ENCODE measurements around the gene RSPO4. TPM values are rescaled to one million over a fixed set of nuclear protein-coding genes. Genes with fewer than 3 reads are reported as not detected.

Gene RSPO4
- total RNA-seq, 2 donors from 2014 or later, result 3.8 to 7.6 TPM

GRCh38 chr20:961768-962167 lies 40.3 kb downstream of the RSPO4 start:
- no peak overlapping the region for H3K4me3 Mint-ChIP-seq
- no peak overlapping the region for H3K4me3 ChIP-seq (ENCODE audit: low read length)
- H3K9me3 Mint-ChIP-seq, result no peaks in the 10 kb centered on the region
- H3K4me1 Mint-ChIP-seq, result no peaks in the 10 kb centered on the region
- H3K9ac ChIP-seq (ENCODE audit: extremely low read depth, low read length, poor library complexity, severe bottlenecking), result no peak overlapping the region
- H3K4me1 ChIP-seq (ENCODE audit: control insufficient read depth, insufficient read depth, low read length), result no peaks in the 10 kb centered on the region
- H3K27me3 Mint-ChIP-seq (ENCODE audit: insufficient read depth), result no peaks in the 10 kb centered on the region
- H3K9me3 ChIP-seq (ENCODE audit: control insufficient read depth, low read length), result no peaks in the 10 kb centered on the region
- no peak overlapping the region for H3K27ac ChIP-seq (ENCODE audit: low read depth, low read length)
- TF ChIP-seq CTCF (conservative IDR thresholded peaks at IDR 0.05), result no peak
- H3K36me3 ChIP-seq (ENCODE audit: control insufficient read depth, insufficient read depth, low read length), result no peaks in the 10 kb centered on the region
- no peak overlapping the region for H3K27ac Mint-ChIP-seq
- H3K27me3 ChIP-seq (ENCODE audit: control insufficient read depth, insufficient read depth, low read length, poor library complexity, severe bottlenecking), result no peaks in the 10 kb centered on the region
- WGBS, 2 experiments (ENCODE audit: insufficient coverage in 1 of 2, insufficient read length in 1 of 2), result 85 to 95% methylated on average over 2 of the region's 2 CpGs
- no peak for DNase-seq
- H3K36me3 Mint-ChIP-seq (ENCODE audit: low read depth), result no peaks in the 10 kb centered on the region

- H3K4me3 ChIP-seq (ENCODE audit: low read length), result no peak overlapping the region
- TF ChIP-seq CTCF (conservative IDR thresholded peaks at IDR 0.05), result no peak
- DNase-seq, result no peak
- 93 to 95% methylated on average over 5 to 16 of the region's 16 CpGs for WGBS, 2 experiments (ENCODE audit: insufficient coverage in 1 of 2, insufficient read length in 1 of 2)
- H3K36me3 ChIP-seq (ENCODE audit: control insufficient read depth, insufficient read depth, low read length), result no peaks in the 10 kb centered on the region
- H3K36me3 Mint-ChIP-seq (ENCODE audit: low read depth), result no peaks in the 10 kb centered on the region
- H3K4me1 Mint-ChIP-seq, result peaks cover 10% of the 10 kb centered on the region
- no peaks in the 10 kb centered on the region for H3K27me3 ChIP-seq (ENCODE audit: control insufficient read depth, insufficient read depth, low read length, poor library complexity, severe bottlenecking)
- H3K4me3 Mint-ChIP-seq, result no peak overlapping the region
- peaks cover 2% of the 10 kb centered on the region for H3K27me3 Mint-ChIP-seq (ENCODE audit: insufficient read depth)
- H3K4me1 ChIP-seq (ENCODE audit: control insufficient read depth, insufficient read depth, low read length), result no peaks in the 10 kb centered on the region
- H3K27ac Mint-ChIP-seq, result no peak overlapping the region
- H3K9me3 ChIP-seq (ENCODE audit: control insufficient read depth, low read length), result no peaks in the 10 kb centered on the region
- no peak overlapping the region for H3K27ac ChIP-seq (ENCODE audit: low read depth, low read length)
- no peaks in the 10 kb centered on the region for H3K9me3 Mint-ChIP-seq
- no peak overlapping the region for H3K9ac ChIP-seq (ENCODE audit: extremely low read depth, low read length, poor library complexity, severe bottlenecking)
Measured at GRCh38 chr20:959996-960615, 42.0 kb downstream of the RSPO4 start.

- Mint-ChIP-seq H3K4me1 (peaks cover 16% of the 10 kb centered on the region), H3K9me3 (no peaks in the 10 kb centered on the region), H3K27ac (no peak overlapping the region), H3K4me3 (no peak overlapping the region), H3K27me3 (ENCODE audit: insufficient read depth) (peaks cover 2% of the 10 kb centered on the region), H3K36me3 (ENCODE audit: low read depth) (no peaks in the 10 kb centered on the region)
- H3K36me3 ChIP-seq (ENCODE audit: control insufficient read depth, insufficient read depth, low read length), result no peaks in the 10 kb centered on the region
- H3K27ac ChIP-seq (ENCODE audit: low read depth, low read length), result no peak overlapping the region
- no peaks in the 10 kb centered on the region for H3K9me3 ChIP-seq (ENCODE audit: control insufficient read depth, low read length)
- no peak overlapping the region for H3K9ac ChIP-seq (ENCODE audit: extremely low read depth, low read length, poor library complexity, severe bottlenecking)
- TF ChIP-seq CTCF (conservative IDR thresholded peaks at IDR 0.05), result peak; percentile 31
- DNase-seq, result no peak
- WGBS, 2 experiments (ENCODE audit: insufficient coverage in 1 of 2, insufficient read length in 1 of 2), result 75 to 88% methylated on average over 2 to 13 of the region's 19 CpGs
- no peaks in the 10 kb centered on the region for H3K27me3 ChIP-seq (ENCODE audit: control insufficient read depth, insufficient read depth, low read length, poor library complexity, severe bottlenecking)
- H3K4me1 ChIP-seq (ENCODE audit: control insufficient read depth, insufficient read depth, low read length), result no peaks in the 10 kb centered on the region
- no peak overlapping the region for H3K4me3 ChIP-seq (ENCODE audit: low read length)
Measured at GRCh38 chr20:958936-959815, 42.9 kb downstream of the RSPO4 start.

All from endodermal cell (in vitro differentiated cells).